Astrocyte of the spinal cord (primary cell): Measurements from ENCODE around the gene TNKS1BP1.
"Not testable (repeated sequence)": the region's sequence is repeated elsewhere in the genome, so short reads cannot be mapped to it uniquely, and the experiment has no call there.

Experiments used
- DNase-seq: peaks from one replicate; pipeline ENCODE4 v3.0.0; 2011; ENCODE audit warnings: low read depth, low spot score
- H3K4me3 ChIP-seq: 2 replicates; pipeline ENCODE4 v1.5.1; 2011; ENCODE audit warnings: low read depth, mild to moderate bottlenecking, low read length, moderate library complexity
- CTCF ChIP-seq: IDR thresholded peaks from 2 replicates; pipeline ENCODE4 v1.5.1; 2012; ENCODE audit warnings: low read depth, mild to moderate bottlenecking, low read length, inconsistent platforms
- in situ Hi-C: cut with HindIII; loops from 2 replicates; pipeline ENCODE4 v1.10.0; 2017; ENCODE audit warnings: low sequenced_read_pairs

Gene TNKS1BP1

GRCh38 chr11:57297221-57297620 lies 27.5 kb downstream of the TNKS1BP1 start:
- H3K4me3 ChIP-seq, result no peak overlapping the region
- no peak for TF ChIP-seq CTCF
- in situ Hi-C loops, result no loop called here
- no peak for DNase-seq

- H3K4me3 ChIP-seq, in situ Hi-C loops, DNase-seq: not testable (repeated sequence)
Observed at GRCh38 chr11:57296205-57296604, 28.5 kb downstream of the TNKS1BP1 start.

GRCh38 chr11:57294225-57295131 lies 30.3 kb downstream of the TNKS1BP1 start:
- DNase-seq, result peak; percentile 91
- in situ Hi-C loops, result no loop called here
- H3K4me3 ChIP-seq, result no peak overlapping the region
- no peak for TF ChIP-seq CTCF

- no peak for TF ChIP-seq CTCF
- DNase-seq, result peak; percentile 59
- no peak overlapping the region for H3K4me3 ChIP-seq
- in situ Hi-C loops, result no loop called here
Observed at GRCh38 chr11:57290288-57290687, 34.5 kb downstream of the TNKS1BP1 start.

GRCh38 chr11:57288771-57289579 lies 35.8 kb downstream of the TNKS1BP1 start:
- no peak for TF ChIP-seq CTCF
- DNase-seq, result peak; percentile 76
- in situ Hi-C loops, result no loop called here
- H3K4me3 ChIP-seq, result no peak overlapping the region

- no peak for DNase-seq
- in situ Hi-C loops, result no loop called here
- no peak for TF ChIP-seq CTCF
- no peak overlapping the region for H3K4me3 ChIP-seq
Observed at GRCh38 chr11:57287884-57288283, 36.9 kb downstream of the TNKS1BP1 start.
